Natural killer cell (primary cell): ENCODE results near the gene KCTD19. TPM values are rescaled to one million over a fixed set of nuclear protein-coding genes. Genes with fewer than 3 reads are reported as not detected.

Source experiments
- ATAC-seq, 3 donors: fragments of 150-1000 bp in 2 of 3; fragments of 200-7000 bp in 1 of 3; cut with Tn5 transposase; 1 replicate in 1 of 3; 2 replicates in 2 of 3; pipeline ENCODE4 v1.10.0; 2021; ENCODE audit warnings: mild to moderate bottlenecking in 2 of 3, moderate library complexity in 2 of 3
- DNase-seq, 2 donors: peaks; one replicate each; pipeline versions ENCODE4 v3.0.0 to v3.0.0-alpha.2; 2013 to 2021; ENCODE audit warnings: mixed read lengths in 1 of 2
- H3K27ac ChIP-seq: one replicate; pipeline ENCODE4 v1.5.1; 2013; ENCODE audit warnings: mild to moderate bottlenecking, low read length
- H3K27me3 ChIP-seq: one replicate; pipeline ENCODE4 v1.6.1; 2013; ENCODE audit warnings: low read length; ENCODE audit not compliant: control insufficient read depth, insufficient read depth
- H3K36me3 ChIP-seq: one replicate; pipeline ENCODE4 v1.6.1; 2013; ENCODE audit warnings: low read length; ENCODE audit not compliant: control insufficient read depth, insufficient read depth
- H3K4me1 ChIP-seq: one replicate; pipeline ENCODE4 v1.6.1; 2013; ENCODE audit warnings: low read length; ENCODE audit not compliant: control insufficient read depth, insufficient read depth
- H3K4me3 ChIP-seq: one replicate; pipeline ENCODE4 v1.5.1; 2013; ENCODE audit warnings: low read length
- H3K9me3 ChIP-seq: one replicate; pipeline ENCODE4 v1.6.1; 2013; ENCODE audit warnings: low read length; ENCODE audit not compliant: control insufficient read depth, insufficient read depth
- H3K27ac Mint-ChIP-seq, 2 donors: one replicate each; pipeline ENCODE4 v1.8.0; 2022; ENCODE audit warnings: mild to moderate bottlenecking in 2 of 2, mixed read lengths in 2 of 2, moderate library complexity in 1 of 2
- H3K27me3 Mint-ChIP-seq, 2 donors: one replicate each; pipeline ENCODE4 v1.8.0; 2022; ENCODE audit warnings: low read depth in 2 of 2, mixed read lengths in 2 of 2
- H3K36me3 Mint-ChIP-seq: one replicate; pipeline ENCODE4 v1.8.0; 2022; ENCODE audit warnings: mixed read lengths
- H3K4me1 Mint-ChIP-seq, 2 donors: one replicate each; pipeline ENCODE4 v1.8.0; 2022; ENCODE audit warnings: mixed read lengths in 2 of 2
- H3K4me3 Mint-ChIP-seq: one replicate; pipeline ENCODE4 v1.8.0; 2022; ENCODE audit warnings: mild to moderate bottlenecking, moderate library complexity, mixed read lengths
- H3K9me3 Mint-ChIP-seq, 2 donors: one replicate each; pipeline ENCODE4 v1.8.0; 2022; ENCODE audit warnings: mixed read lengths in 2 of 2
- WGBS: methylation state at CpG from one replicate; pipeline ENCODE4 v1.1.7; 2013; ENCODE audit warnings: missing lambda C conversion rate; ENCODE audit not compliant: insufficient coverage; 5-methylcytosine and 5-hydroxymethylcytosine counted together
- intact Hi-C: fragments of 100-400 bp; cut with micrococcal nuclease; formaldehyde crosslinking; loops from one replicate; pipeline ENCODE4 v1.14.2; 2022
- total RNA-seq, 4 donors: library from RNA; stranded (reverse); fragments of 120-200 nt in 1 of 4; gene quantifications; one replicate each; pipeline versions ENCODE4 v1.2.3 to v1.2.4, GENCODE V29; 2013 to 2022
- TF ChIP-seq, protein P1 (sequence below): fragments of 200-600 bp; IDR thresholded peaks from one replicate; pipeline ENCODE4 v1.8.0; 2022; ENCODE audit warnings: antibody characterized with exemption

Gene KCTD19
- total RNA-seq, 3 donors from 2014 or later (not counting 1 experiment from before 2014, with no cell fraction given) = not detected

DNA sequence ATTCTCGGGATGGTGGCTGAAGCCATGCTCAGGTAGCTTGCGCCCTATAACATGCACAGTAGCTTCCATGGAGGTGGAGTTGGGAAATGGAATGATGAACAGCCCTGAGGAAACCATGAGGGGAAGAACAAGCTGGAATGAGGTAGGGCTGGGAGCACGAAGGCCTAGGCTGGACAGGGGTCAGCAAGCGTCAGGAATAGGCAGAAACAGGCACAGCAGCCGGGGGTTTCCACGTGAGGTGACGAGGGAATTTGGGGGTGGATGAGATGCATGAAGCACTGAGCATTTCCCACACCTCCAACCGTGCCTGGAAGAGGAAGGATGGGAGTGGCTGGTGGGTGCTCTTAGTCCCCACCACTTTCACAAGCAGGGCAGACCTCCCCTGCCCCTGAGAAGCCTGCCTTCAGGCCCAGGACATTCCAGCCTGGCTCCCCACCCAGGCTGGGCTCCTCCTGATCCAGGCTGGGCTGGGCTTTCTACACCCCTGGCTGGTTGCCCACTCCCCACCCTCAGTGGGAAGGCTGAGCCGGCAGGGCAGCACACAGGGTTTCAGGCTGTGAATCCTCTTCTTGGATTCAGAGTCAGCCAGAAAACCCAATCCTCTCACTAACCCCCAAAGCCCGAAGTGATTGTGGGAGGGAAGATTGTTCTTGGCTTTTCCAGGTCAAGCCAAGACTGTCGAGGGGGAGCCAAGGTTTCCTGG, 25.3 kb downstream of the KCTD19 start:
- H3K27ac Mint-ChIP-seq = no peak overlapping the region
- H3K27me3 Mint-ChIP-seq = no peaks in the 10 kb centered on the region
- intact Hi-C loops = no loop called here
- no peak overlapping the region for H3K4me3 Mint-ChIP-seq
- no peaks in the 10 kb centered on the region for H3K36me3 ChIP-seq
- H3K4me1 ChIP-seq = no peaks in the 10 kb centered on the region
- TF ChIP-seq, protein P1, sequence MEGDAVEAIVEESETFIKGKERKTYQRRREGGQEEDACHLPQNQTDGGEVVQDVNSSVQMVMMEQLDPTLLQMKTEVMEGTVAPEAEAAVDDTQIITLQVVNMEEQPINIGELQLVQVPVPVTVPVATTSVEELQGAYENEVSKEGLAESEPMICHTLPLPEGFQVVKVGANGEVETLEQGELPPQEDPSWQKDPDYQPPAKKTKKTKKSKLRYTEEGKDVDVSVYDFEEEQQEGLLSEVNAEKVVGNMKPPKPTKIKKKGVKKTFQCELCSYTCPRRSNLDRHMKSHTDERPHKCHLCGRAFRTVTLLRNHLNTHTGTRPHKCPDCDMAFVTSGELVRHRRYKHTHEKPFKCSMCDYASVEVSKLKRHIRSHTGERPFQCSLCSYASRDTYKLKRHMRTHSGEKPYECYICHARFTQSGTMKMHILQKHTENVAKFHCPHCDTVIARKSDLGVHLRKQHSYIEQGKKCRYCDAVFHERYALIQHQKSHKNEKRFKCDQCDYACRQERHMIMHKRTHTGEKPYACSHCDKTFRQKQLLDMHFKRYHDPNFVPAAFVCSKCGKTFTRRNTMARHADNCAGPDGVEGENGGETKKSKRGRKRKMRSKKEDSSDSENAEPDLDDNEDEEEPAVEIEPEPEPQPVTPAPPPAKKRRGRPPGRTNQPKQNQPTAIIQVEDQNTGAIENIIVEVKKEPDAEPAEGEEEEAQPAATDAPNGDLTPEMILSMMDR = no peak
- no peaks in the 10 kb centered on the region for H3K4me1 Mint-ChIP-seq
- H3K9me3 ChIP-seq = no peaks in the 10 kb centered on the region
- H3K4me3 ChIP-seq = no peak overlapping the region
- no peak overlapping the region for H3K27ac ChIP-seq
- 90% methylated on average over 10 of the region's 11 CpGs for WGBS
- no peaks in the 10 kb centered on the region for H3K9me3 Mint-ChIP-seq
- no peaks in the 10 kb centered on the region for H3K27me3 ChIP-seq
- DNase-seq (no peak), ATAC-seq (no peak)
- no peaks in the 10 kb centered on the region for H3K36me3 Mint-ChIP-seq

DNA sequence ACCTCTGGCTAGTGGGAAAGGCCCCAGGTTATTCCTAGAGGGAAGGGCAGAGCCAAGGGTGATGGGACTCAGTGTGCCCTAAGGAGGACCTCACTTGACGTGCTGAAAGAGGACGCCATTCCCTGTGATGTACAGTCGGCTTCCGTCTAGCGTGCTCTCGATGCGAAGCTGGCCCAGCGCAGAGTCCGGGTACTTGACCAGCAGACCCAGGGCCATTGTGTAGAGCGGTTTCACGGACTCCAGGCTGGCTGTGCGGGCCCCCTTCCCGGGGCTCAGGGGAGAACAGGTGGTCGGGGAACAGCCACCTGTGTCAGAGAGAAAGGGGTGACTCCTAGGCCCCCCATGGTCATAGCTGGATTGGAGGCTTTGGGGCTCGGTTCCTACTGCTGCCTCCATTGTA, 27.3 kb downstream of the KCTD19 start:
- no peaks in the 10 kb centered on the region for H3K9me3 ChIP-seq
- H3K27me3 ChIP-seq = no peaks in the 10 kb centered on the region
- no peaks in the 10 kb centered on the region for H3K36me3 Mint-ChIP-seq
- H3K4me3 ChIP-seq = no peak overlapping the region
- H3K4me1 ChIP-seq = peaks cover 7% of the 10 kb centered on the region
- no peaks in the 10 kb centered on the region for H3K9me3 Mint-ChIP-seq
- DNase-seq (no peak), ATAC-seq (no peak)
- H3K27ac Mint-ChIP-seq = no peak overlapping the region
- 92% methylated on average over 15 of the region's 15 CpGs for WGBS
- no peaks in the 10 kb centered on the region for H3K27me3 Mint-ChIP-seq
- intact Hi-C loops = no loop called here
- no peaks in the 10 kb centered on the region for H3K36me3 ChIP-seq
- TF ChIP-seq, protein P1 = no peak
- no peak overlapping the region for H3K27ac ChIP-seq
- no peak overlapping the region for H3K4me3 Mint-ChIP-seq
- H3K4me1 Mint-ChIP-seq = peaks cover 6% of the 10 kb centered on the region in 2 donors

DNA sequence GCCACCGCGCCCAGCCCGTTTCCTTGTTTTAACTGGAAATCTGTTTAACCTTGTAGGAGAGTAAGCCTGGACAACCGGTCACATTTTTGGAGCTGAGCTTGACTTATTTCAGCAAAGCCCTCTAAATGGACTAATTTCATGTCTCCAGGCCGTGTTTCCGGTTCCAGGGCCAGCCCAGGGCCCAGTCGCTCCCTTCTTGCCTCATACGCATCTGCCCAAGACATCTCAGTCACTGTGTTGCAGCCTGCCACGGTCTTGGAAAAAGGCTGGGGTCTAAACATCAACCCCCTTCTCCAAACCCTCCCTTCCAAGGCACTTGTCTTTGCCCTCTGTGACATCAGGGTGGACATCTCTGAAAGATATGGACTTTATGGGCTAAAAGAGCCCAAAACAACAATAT, 28.3 kb downstream of the KCTD19 start:
- no peak for DNase-seq
- H3K4me1 ChIP-seq = peaks cover 11% of the 10 kb centered on the region
- no peaks in the 10 kb centered on the region for H3K36me3 ChIP-seq
- intact Hi-C loops = no loop called here
- no peak overlapping the region for H3K27ac Mint-ChIP-seq
- no peak overlapping the region for H3K4me3 ChIP-seq
- no peaks in the 10 kb centered on the region for H3K27me3 ChIP-seq
- H3K9me3 Mint-ChIP-seq = no peaks in the 10 kb centered on the region
- WGBS = 91% methylated on average over 9 of the region's 9 CpGs
- no peaks in the 10 kb centered on the region for H3K27me3 Mint-ChIP-seq
- peaks cover 6 to 7% of the 10 kb centered on the region in 2 donors for H3K4me1 Mint-ChIP-seq
- H3K9me3 ChIP-seq = no peaks in the 10 kb centered on the region
- H3K36me3 Mint-ChIP-seq = no peaks in the 10 kb centered on the region
- TF ChIP-seq, protein P1 = no peak
- no peak overlapping the region for H3K4me3 Mint-ChIP-seq
- ATAC-seq = no peak
- no peak overlapping the region for H3K27ac ChIP-seq

DNA sequence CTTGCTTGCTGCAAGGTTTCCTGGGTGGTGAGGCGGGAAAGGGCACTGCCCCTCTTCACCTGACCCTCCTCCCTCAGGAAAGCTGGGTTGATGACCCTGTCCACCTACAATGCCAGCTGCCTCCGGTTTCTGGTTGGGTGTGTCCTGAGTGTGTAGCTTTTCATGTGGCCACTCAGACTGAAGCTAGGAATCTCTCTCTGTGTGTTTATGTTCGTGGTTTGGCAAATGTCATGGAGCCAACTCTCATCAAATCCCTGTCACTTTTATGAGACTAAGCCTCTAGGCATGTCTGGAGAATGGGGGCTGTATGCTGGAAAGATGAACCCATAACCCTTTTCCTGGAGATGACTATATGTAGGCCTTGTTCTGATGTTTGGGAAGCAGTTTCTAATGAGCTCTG, 30.1 kb downstream of the KCTD19 start:
- TF ChIP-seq, protein P1 = no peak
- Histone ChIP-seq H3K27ac (no peak overlapping the region), H3K4me1 (peaks cover 11% of the 10 kb centered on the region), H3K4me3 (no peak overlapping the region), H3K36me3 (no peaks in the 10 kb centered on the region), H3K27me3 (no peaks in the 10 kb centered on the region), H3K9me3 (no peaks in the 10 kb centered on the region)
- no peaks in the 10 kb centered on the region for H3K9me3 Mint-ChIP-seq
- DNase-seq (no peak), ATAC-seq (no peak)
- 77% methylated on average over 2 of the region's 3 CpGs for WGBS
- H3K36me3 Mint-ChIP-seq = no peaks in the 10 kb centered on the region
- intact Hi-C loops = no loop called here
- H3K4me3 Mint-ChIP-seq = no peak overlapping the region
- H3K27ac Mint-ChIP-seq = no peak overlapping the region
- peaks cover 6 to 7% of the 10 kb centered on the region in 2 donors for H3K4me1 Mint-ChIP-seq
- no peaks in the 10 kb centered on the region for H3K27me3 Mint-ChIP-seq
